ENCODE data around the gene TRPV5.

The TRPV5 gene

DNA sequence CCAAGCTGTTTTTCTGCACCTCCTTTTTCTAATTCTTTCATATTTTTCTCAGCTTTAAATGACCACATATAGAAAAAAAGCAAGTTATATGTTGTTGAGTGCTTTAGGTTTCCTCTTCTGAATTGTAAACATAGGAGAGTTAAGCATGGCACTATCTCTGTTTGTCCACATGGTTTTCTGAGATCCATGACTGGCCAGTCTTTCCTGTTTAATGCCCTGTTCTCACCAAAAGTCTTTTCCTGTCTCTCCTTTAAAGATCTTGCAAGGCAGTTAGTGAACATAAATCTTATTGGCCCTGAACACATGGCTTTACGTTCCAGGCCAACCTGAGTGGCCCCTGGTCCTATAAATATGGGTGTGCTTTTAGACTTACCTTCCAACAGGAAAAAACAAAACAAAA, 19.4 kb downstream of the TRPV5 start:
- TF ChIP-seq, protein P1, sequence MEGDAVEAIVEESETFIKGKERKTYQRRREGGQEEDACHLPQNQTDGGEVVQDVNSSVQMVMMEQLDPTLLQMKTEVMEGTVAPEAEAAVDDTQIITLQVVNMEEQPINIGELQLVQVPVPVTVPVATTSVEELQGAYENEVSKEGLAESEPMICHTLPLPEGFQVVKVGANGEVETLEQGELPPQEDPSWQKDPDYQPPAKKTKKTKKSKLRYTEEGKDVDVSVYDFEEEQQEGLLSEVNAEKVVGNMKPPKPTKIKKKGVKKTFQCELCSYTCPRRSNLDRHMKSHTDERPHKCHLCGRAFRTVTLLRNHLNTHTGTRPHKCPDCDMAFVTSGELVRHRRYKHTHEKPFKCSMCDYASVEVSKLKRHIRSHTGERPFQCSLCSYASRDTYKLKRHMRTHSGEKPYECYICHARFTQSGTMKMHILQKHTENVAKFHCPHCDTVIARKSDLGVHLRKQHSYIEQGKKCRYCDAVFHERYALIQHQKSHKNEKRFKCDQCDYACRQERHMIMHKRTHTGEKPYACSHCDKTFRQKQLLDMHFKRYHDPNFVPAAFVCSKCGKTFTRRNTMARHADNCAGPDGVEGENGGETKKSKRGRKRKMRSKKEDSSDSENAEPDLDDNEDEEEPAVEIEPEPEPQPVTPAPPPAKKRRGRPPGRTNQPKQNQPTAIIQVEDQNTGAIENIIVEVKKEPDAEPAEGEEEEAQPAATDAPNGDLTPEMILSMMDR (IDR thresholded peaks at IDR 0.05; ENCODE audit: low read depth, low read length), result no peak
- Histone ChIP-seq H3K36me3 (no peaks in the 10 kb centered on the region), H3K27me3 (ENCODE audit: insufficient read depth, low read depth, severe bottlenecking) (no peaks in the 10 kb centered on the region), H3K27ac (no peak overlapping the region), H3K9me3 (ENCODE audit: severe bottlenecking) (no peaks in the 10 kb centered on the region), H3K4me3 (ENCODE audit: low read depth, low read length) (no peak overlapping the region)
- DNase-seq, result no peak

DNA sequence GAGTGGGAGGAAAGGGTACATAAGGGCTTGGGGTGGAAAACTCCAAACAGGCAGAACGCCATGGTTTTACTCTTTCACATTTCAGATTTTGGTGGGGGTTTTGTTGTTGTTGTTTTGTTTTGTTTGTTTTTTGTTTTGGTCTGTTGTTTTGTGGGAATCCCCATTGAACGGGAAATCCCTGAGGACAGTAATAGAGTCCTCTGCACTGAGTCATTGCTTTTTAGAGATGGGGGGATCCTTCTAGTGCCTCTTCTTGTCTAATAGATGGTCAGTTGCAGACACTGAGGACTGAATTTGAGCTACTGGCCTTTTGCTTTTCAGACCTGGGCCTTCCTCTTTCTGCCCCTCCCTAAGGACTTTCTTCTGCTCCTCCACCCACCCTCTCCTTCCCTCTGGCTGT, 20.0 kb downstream of the TRPV5 start:
- Histone ChIP-seq H3K9me3 (ENCODE audit: severe bottlenecking) (no peaks in the 10 kb centered on the region), H3K27me3 (ENCODE audit: insufficient read depth, low read depth, severe bottlenecking) (no peaks in the 10 kb centered on the region), H3K27ac (no peak overlapping the region), H3K4me3 (ENCODE audit: low read depth, low read length) (no peak overlapping the region), H3K36me3 (no peaks in the 10 kb centered on the region)
- no peak for DNase-seq
- TF ChIP-seq, protein P1 (IDR thresholded peaks at IDR 0.05; ENCODE audit: low read depth, low read length), result no peak

DNA sequence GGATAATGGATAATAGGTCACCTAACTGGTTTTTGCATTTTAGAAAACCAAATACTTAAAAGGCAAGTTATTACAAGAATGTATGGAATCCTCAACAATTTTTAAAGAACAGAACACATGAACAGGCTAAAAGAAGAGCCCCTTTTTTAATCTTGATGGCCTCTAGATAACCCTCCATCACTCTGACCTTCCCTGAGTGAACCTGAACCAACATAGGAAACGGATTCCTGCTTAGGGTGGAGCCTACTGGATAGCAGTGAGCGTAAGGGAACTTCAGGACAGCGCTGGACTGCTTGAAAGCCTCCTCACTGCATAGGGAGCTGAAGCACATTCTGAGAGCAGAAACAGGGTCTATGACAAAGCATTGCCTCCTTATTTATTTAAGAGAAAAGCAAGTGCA, 20.5 kb downstream of the TRPV5 start:
- no peaks in the 10 kb centered on the region for H3K36me3 ChIP-seq
- DNase-seq, result no peak

DNA sequence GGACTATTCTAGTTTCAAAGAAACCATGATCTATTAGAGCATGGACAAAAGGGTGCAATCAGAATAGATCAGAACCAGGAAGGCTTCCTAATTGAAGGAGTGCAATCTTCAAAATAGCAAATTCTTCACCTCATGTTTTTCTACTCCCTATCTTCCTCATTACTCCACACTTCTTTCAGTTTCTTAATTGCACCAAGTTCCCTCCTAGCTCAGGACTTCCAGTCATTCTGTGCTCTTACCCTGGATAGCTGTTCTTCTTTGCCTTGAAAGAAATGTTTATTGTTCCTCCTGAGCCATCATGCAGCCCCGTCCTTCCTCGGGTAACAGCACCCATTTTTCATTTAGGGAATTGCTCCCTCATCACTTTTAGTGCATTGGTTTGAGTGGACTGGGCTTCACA, 23.1 kb downstream of the TRPV5 start:
- no peaks in the 10 kb centered on the region for H3K36me3 ChIP-seq
- H3K27me3 ChIP-seq (ENCODE audit: insufficient read depth, low read depth, severe bottlenecking), result no peaks in the 10 kb centered on the region
- TF ChIP-seq, protein P1 (IDR thresholded peaks at IDR 0.05; ENCODE audit: low read depth, low read length), result no peak
- peaks cover 3% of the 10 kb centered on the region for H3K9me3 ChIP-seq (ENCODE audit: severe bottlenecking)
- no peak for DNase-seq
- no peak overlapping the region for H3K4me3 ChIP-seq (ENCODE audit: low read depth, low read length)
- no peak overlapping the region for H3K27ac ChIP-seq

More for the DNA sequence above, 20.5 kb downstream of the TRPV5 start:
- Histone ChIP-seq H3K4me3 (ENCODE audit: low read depth, low read length) (no peak overlapping the region), H3K27me3 (ENCODE audit: insufficient read depth, low read depth, severe bottlenecking) (no peaks in the 10 kb centered on the region), H3K27ac (no peak overlapping the region), H3K9me3 (ENCODE audit: severe bottlenecking) (no peaks in the 10 kb centered on the region)
- TF ChIP-seq, protein P1 (IDR thresholded peaks at IDR 0.05; ENCODE audit: low read depth, low read length), result no peak

DNA sequence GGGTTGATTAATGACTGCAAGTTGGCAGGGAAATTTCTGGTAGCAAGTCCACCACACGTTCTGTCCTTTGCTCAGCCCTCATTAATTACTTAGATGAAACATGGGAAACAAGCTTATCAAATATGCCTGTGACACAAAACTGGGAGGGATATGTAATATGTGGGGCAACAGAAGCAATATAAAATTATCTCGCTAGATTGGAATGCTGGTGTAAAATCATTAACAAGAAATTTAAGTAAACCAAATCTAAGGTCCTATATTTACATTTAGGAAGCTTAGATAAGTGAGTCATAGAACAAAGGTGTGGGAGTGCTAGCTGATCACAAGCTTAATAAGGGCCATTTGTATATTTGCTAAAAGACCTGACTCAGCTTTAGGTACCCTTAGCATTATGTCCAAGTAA, 23.5 kb downstream of the TRPV5 start:
- no peaks in the 10 kb centered on the region for H3K27me3 ChIP-seq (ENCODE audit: insufficient read depth, low read depth, severe bottlenecking)
- H3K4me3 ChIP-seq (ENCODE audit: low read depth, low read length), result no peak overlapping the region
- TF ChIP-seq, protein P1 (IDR thresholded peaks at IDR 0.05; ENCODE audit: low read depth, low read length), result no peak
- no peak overlapping the region for H3K27ac ChIP-seq
- DNase-seq, result no peak
- H3K36me3 ChIP-seq, result no peaks in the 10 kb centered on the region
- H3K9me3 ChIP-seq (ENCODE audit: severe bottlenecking), result peaks cover 3% of the 10 kb centered on the region

All from WERI-Rb-1 (cell line).